H1 (cell line): ENCODE data around the gene FKBP5. TPM values are rescaled to one million over a fixed set of nuclear protein-coding genes. Genes with fewer than 3 reads are reported as not detected.

Experiments used
- CTCF ChIA-PET: fragments of 300-600 bp; sonication (Branson Sonifier 250); formaldehyde crosslinking; loops from one replicate; lab custom pipeline; 2021; ENCODE audit not compliant: partially characterized antibody; lab: Charles Lee
- POLR2A ChIA-PET: fragments of 300-600 bp; sonication (Branson Sonifier 250); formaldehyde crosslinking; loops from one replicate; lab custom pipeline; 2021; ENCODE audit warnings: inconsistent platforms; ENCODE audit not compliant: partially characterized antibody; lab: Charles Lee
- DNase-seq, 2 experiments: peaks; one replicate each; pipeline versions ENCODE4 v3.0.0 to v3.0.0-alpha.2; 2010 to 2022; ENCODE audit warnings: low spot score in 2 of 2, low read depth in 1 of 2, mixed read lengths in 1 of 2
- FAIRE-seq: peaks from 2 replicates; lab custom pipeline; 2011; peaks lifted over from hg19 to GRCh38; lab: Jason Lieb, UNC
- H2AFZ ChIP-seq: 2 replicates; pipeline ENCODE4 v1.8.1; 2012; ENCODE audit warnings: low read length, inconsistent platforms
- H2AK5ac ChIP-seq: 2 replicates; pipeline ENCODE4 v1.6.1; 2013; ENCODE audit warnings: low read depth, low read length
- H2BK120ac ChIP-seq: replicated peaks from 2 replicates; pipeline ENCODE3; 2013; ENCODE audit warnings: low read depth, low read length, inconsistent platforms
- H2BK12ac ChIP-seq: 2 replicates; pipeline ENCODE4 v1.6.1; 2013; ENCODE audit warnings: low read depth, low read length
- H2BK15ac ChIP-seq: 2 replicates; pipeline ENCODE4 v1.6.1; 2013; ENCODE audit warnings: low read length
- H2BK20ac ChIP-seq: 2 replicates; pipeline ENCODE4 v1.6.1; 2013; ENCODE audit warnings: low read length
- H2BK5ac ChIP-seq: 2 replicates; pipeline ENCODE4 v1.6.1; 2013; ENCODE audit warnings: low read depth, low read length
- H3K14ac ChIP-seq: 2 replicates; pipeline ENCODE4 v1.6.1; 2013; ENCODE audit warnings: inconsistent platforms; ENCODE audit not compliant: insufficient read length
- H3K18ac ChIP-seq: 2 replicates; pipeline ENCODE4 v1.6.1; 2013; ENCODE audit warnings: low read length; ENCODE audit errors: extremely low read depth
- H3K23ac ChIP-seq: 2 replicates; pipeline ENCODE4 v1.6.1; 2013; ENCODE audit warnings: inconsistent platforms; ENCODE audit not compliant: insufficient read length
- H3K23me2 ChIP-seq: 2 replicates; pipeline ENCODE4 v1.6.1; 2013; ENCODE audit warnings: low read depth, low read length
- H3K27ac ChIP-seq: 2 replicates; pipeline ENCODE4 v1.6.1; 2011; ENCODE audit warnings: low read depth, low read length, inconsistent platforms
- H3K27me3 ChIP-seq, 4 experiments: replicated peaks in 1 of 4; 1 replicate in 1 of 4; 2 replicates in 3 of 4; pipeline versions ENCODE4 v1.6.1 to v1.8.1; 2011 to 2013; ENCODE audit warnings: low read length in 3 of 4, mild to moderate bottlenecking in 3 of 4, inconsistent platforms in 2 of 4, mixed read lengths in 2 of 4, moderate library complexity in 1 of 4; ENCODE audit not compliant: control insufficient read depth in 3 of 4, insufficient read depth in 3 of 4; ENCODE audit errors: extremely low read depth in 1 of 4
- H3K36me3 ChIP-seq, 4 experiments: 2 replicates each; pipeline versions ENCODE4 v1.6.1 to v1.8.1; 2011 to 2013; ENCODE audit warnings: mild to moderate bottlenecking in 4 of 4, low read length in 3 of 4, moderate library complexity in 2 of 4, control low read depth in 1 of 4, inconsistent platforms in 1 of 4; ENCODE audit not compliant: insufficient read depth in 4 of 4, control insufficient read depth in 2 of 4
- H3K4ac ChIP-seq: replicated peaks from 2 replicates; pipeline ENCODE3; 2013; ENCODE audit warnings: low read length, low read depth, mixed read lengths, inconsistent platforms; ENCODE audit not compliant: insufficient read length
- H3K4me1 ChIP-seq, 4 experiments: replicated peaks in 1 of 4; 1 replicate in 1 of 4; 2 replicates in 3 of 4; pipeline versions ENCODE4 v1.6.1 to v1.8.1; 2011 to 2013; ENCODE audit warnings: low read length in 3 of 4, inconsistent platforms in 2 of 4, mixed read lengths in 1 of 4; ENCODE audit not compliant: insufficient read depth in 4 of 4, control insufficient read depth in 3 of 4
- H3K4me2 ChIP-seq, 2 experiments: 2 replicates each; pipeline versions ENCODE4 v1.6.1 to v1.8.1; 2011 to 2013; ENCODE audit warnings: low read depth in 2 of 2, low read length in 2 of 2, control low read depth in 1 of 2, inconsistent platforms in 1 of 2, mild to moderate bottlenecking in 1 of 2; ENCODE audit not compliant: insufficient read depth in 1 of 2
- H3K4me3 ChIP-seq, 4 experiments: fragments of 200-600, 300-600 bp in 1 of 4; sonication (generic), shearing (Covaris generic), sonication (Bioruptor Twin) in 1 of 4; 2 replicates each; pipeline versions ENCODE4 v1.5.1 to v1.8.1; 2011 to 2016; ENCODE audit warnings: low read length in 4 of 4, low read depth in 3 of 4, control low read depth in 2 of 4, inconsistent platforms in 2 of 4, mild to moderate bottlenecking in 2 of 4, mixed read lengths in 1 of 4, moderate library complexity in 1 of 4; ENCODE audit not compliant: insufficient read depth in 2 of 4; ENCODE audit errors: extremely low read depth in 1 of 4
- H3K56ac ChIP-seq: replicated peaks from 2 replicates; pipeline ENCODE3; 2013; ENCODE audit warnings: low read depth, mild to moderate bottlenecking, mixed read lengths, low read length, inconsistent platforms; ENCODE audit not compliant: insufficient read length
- H3K79me1 ChIP-seq: 2 replicates; pipeline ENCODE4 v1.6.1; 2013; ENCODE audit warnings: low read depth, low read length, control low read depth
- H3K79me2 ChIP-seq, 2 experiments: 2 replicates each; pipeline versions ENCODE4 v1.6.1 to v1.8.1; 2012 to 2013; ENCODE audit warnings: low read length in 2 of 2, mild to moderate bottlenecking in 2 of 2, inconsistent platforms in 1 of 2; ENCODE audit not compliant: insufficient read depth in 2 of 2, control insufficient read depth in 1 of 2
- H3K9ac ChIP-seq, 4 experiments: replicated peaks in 1 of 4; 1 replicate in 1 of 4; 2 replicates in 3 of 4; pipeline versions ENCODE4 v1.6.1 to v1.8.1; 2011 to 2013; ENCODE audit warnings: low read depth in 3 of 4, low read length in 3 of 4, control low read depth in 2 of 4, mild to moderate bottlenecking in 2 of 4, moderate library complexity in 2 of 4, inconsistent platforms in 1 of 4; ENCODE audit errors: extremely low read depth in 1 of 4
- H3K9me3 ChIP-seq, 2 experiments: 2 replicates each; pipeline versions ENCODE4 v1.6.1 to v1.8.1; 2012 to 2013; ENCODE audit warnings: mild to moderate bottlenecking in 2 of 2, moderate library complexity in 2 of 2, control low read depth in 1 of 2, inconsistent platforms in 1 of 2, low read depth in 1 of 2, low read length in 1 of 2, mixed read lengths in 1 of 2; ENCODE audit not compliant: insufficient read depth in 2 of 2
- H4K20me1 ChIP-seq, 2 experiments: replicated peaks in 1 of 2; 2 replicates each; pipeline versions ENCODE3 to v1.8.1; 2011 to 2013; ENCODE audit warnings: inconsistent platforms in 2 of 2, low read length in 2 of 2, mild to moderate bottlenecking in 1 of 2; ENCODE audit not compliant: insufficient read depth in 2 of 2, control insufficient read depth in 1 of 2
- H4K5ac ChIP-seq: 2 replicates; pipeline ENCODE4 v1.6.1; 2013; ENCODE audit warnings: low read length, low read depth, mixed read lengths, inconsistent platforms; ENCODE audit not compliant: insufficient read length
- H4K8ac ChIP-seq: 2 replicates; pipeline ENCODE4 v1.8.0; 2013; ENCODE audit warnings: mild to moderate bottlenecking, moderate library complexity, low read length, inconsistent platforms; ENCODE audit not compliant: insufficient read depth; ENCODE audit errors: extremely low read depth
- H4K91ac ChIP-seq: replicated peaks from 2 replicates; pipeline ENCODE3; 2013; ENCODE audit warnings: low read length, mixed read lengths, inconsistent platforms; ENCODE audit not compliant: insufficient read length
- SIX5 ChIP-seq: IDR thresholded peaks from 2 replicates; pipeline ENCODE4 v1.6.1; 2011; ENCODE audit warnings: mild to moderate bottlenecking, low read depth, low read length
- TAF7 ChIP-seq: optimal IDR thresholded peaks from 2 replicates; pipeline ENCODE3; 2011; ENCODE audit warnings: low read depth, mild to moderate bottlenecking, inconsistent platforms, low read length, moderate library complexity, borderline replicate concordance
- TEAD4 ChIP-seq: IDR thresholded peaks from 2 replicates; pipeline ENCODE4 v1.6.1; 2012; ENCODE audit warnings: low read depth, low read length, inconsistent platforms, mixed read lengths
- ZNF274 ChIP-seq: IDR thresholded peaks from 2 replicates; pipeline ENCODE4 v1.7.0; 2012; ENCODE audit warnings: low read length, borderline replicate concordance; ENCODE audit errors: extremely low read depth
- WGBS, 2 experiments: shearing (Covaris generic) in 1 of 2; methylation state at CpG; one replicate each; pipeline versions ENCODE4 v1.1.6 to v1.1.7; 2013 to 2015; ENCODE audit warnings: low lambda C conversion rate in 2 of 2, mixed read lengths in 2 of 2, inconsistent platforms in 1 of 2, low coverage in 1 of 2, missing lambda C conversion rate in 1 of 2; ENCODE audit not compliant: insufficient replicate concordance in 2 of 2, insufficient coverage in 1 of 2, insufficient read length in 1 of 2; ENCODE audit errors: extremely low coverage in 1 of 2, missing lambda C conversion rate in 1 of 2; 5-methylcytosine and 5-hydroxymethylcytosine counted together
- polyA plus RNA-seq, 7 experiments: library from polyadenylated mRNA; depleted of rRNA in 3 of 7; stranded (reverse) in 5 of 7; unstranded in 2 of 7; fragments of >200 nt in 5 of 7; fragments of 200-250 nt in 2 of 7; gene quantifications; 1 replicate in 5 of 7; 2 replicates in 1 of 7; 4 replicates in 1 of 7; pipeline versions ENCODE4 v1.2.1 to v1.2.3, GENCODE V29; 2011 to 2013; ENCODE audit warnings: missing spikeins in 2 of 7, mixed read lengths in 2 of 7
- total RNA-seq: library from RNA; stranded (reverse); fragmentation: NEBNext Ultra II Directional; extraction: Animal tissue kit (Norgen Biotek cat#: 25700); gene quantifications from 2 replicates; pipeline ENCODE4 v1.2.1, GENCODE V29; 2021

The FKBP5 gene
- total and polyA plus RNA-seq, 2 of the 8 experiments (the other 6 are each of a cell fraction or from before 2014, with no cell fraction given), result 14.3 to 40.4 TPM

DNA sequence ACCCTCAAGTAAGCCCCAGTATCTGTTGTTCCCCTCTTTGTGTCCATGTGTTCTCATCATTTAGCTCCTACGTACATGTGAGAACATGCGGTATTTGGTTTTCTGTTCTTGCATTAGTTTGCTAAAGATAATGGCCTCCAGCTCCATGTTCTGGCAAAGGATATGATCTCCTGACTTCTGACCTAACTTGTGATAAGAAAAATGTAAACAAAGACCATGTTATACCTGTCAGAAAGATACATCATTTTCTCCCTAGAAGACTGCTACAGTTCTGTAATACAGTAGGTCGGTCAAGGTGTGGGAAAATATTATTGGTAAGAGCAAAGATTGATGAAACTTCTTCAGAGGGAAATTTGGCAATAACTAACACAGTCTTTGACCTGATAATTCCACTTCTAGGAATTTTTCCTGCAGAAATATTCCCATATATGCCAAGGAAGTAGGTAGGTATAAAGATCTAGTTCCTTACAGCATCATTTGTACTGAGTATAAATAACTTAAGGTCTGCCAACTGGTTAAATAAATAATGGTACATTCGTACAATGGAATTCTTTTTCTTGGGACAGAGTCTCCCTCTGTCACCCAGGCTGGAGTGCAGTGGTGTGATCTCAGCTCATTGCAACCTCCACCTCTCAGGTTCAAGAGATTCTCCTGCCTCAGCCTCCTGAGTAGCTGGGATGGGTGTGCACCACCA, 19.1 kb upstream of the FKBP5 start:
- Histone ChIP-seq H2BK15ac (no peak overlapping the region), H3K4me3 (no peak overlapping the region), H2BK12ac (no peak overlapping the region), H2BK5ac (no peak overlapping the region), H4K5ac (no peak overlapping the region), H3K36me3 (no peaks in the 10 kb centered on the region), H3K4me1 (no peaks in the 10 kb centered on the region), H3K9me3 (peaks cover 3 to 4% of the 10 kb centered on the region in 2 experiments; a peak in 2 of 4 replicates), H3K4ac (no peak overlapping the region), H3K27me3 (no peaks in the 10 kb centered on the region), H3K79me2 (no peaks in the 10 kb centered on the region), H4K91ac (no peak overlapping the region), H4K20me1 (no peaks in the 10 kb centered on the region), H3K23ac (no peak overlapping the region), H2AK5ac (no peak overlapping the region), H3K18ac (no peak overlapping the region), H3K27ac (no peak overlapping the region), H3K23me2 (no peaks in the 10 kb centered on the region), H4K8ac (no peak overlapping the region), H3K9ac (no peak overlapping the region), H3K4me2 (no peak overlapping the region), H3K79me1 (no peaks in the 10 kb centered on the region), H2AFZ (no peak overlapping the region), H3K56ac (no peak overlapping the region), H3K14ac (no peak overlapping the region), H2BK120ac (no peak overlapping the region), H2BK20ac (no peak overlapping the region)
- POLR2A ChIA-PET, result interaction anchor here (1.1 kb wide), 1 partner anchor 20 kb away, joined by 4 read pairs; no protein-coding TSS in a partner anchor
- no peak for DNase-seq
- WGBS, 2 experiments, result 93% methylated on average over 4 of the region's 4 CpGs; no CpG with 5 or more reads in 1 of the 2 experiments
- FAIRE-seq, result no peak
- CTCF ChIA-PET, result no interaction called here
- TF ChIP-seq TAF7, result no peak
- TF ChIP-seq ZNF274, result no peak
- TF ChIP-seq SIX5, result no peak
- no peak for TF ChIP-seq TEAD4
